ENCODE results near the gene TNNT1. TPM values are rescaled to one million over a fixed set of nuclear protein-coding genes. Genes with fewer than 3 reads are reported as not detected.

TNNT1 gene
- total RNA-seq, 1 donor from 2014 or later: not detected

DNA sequence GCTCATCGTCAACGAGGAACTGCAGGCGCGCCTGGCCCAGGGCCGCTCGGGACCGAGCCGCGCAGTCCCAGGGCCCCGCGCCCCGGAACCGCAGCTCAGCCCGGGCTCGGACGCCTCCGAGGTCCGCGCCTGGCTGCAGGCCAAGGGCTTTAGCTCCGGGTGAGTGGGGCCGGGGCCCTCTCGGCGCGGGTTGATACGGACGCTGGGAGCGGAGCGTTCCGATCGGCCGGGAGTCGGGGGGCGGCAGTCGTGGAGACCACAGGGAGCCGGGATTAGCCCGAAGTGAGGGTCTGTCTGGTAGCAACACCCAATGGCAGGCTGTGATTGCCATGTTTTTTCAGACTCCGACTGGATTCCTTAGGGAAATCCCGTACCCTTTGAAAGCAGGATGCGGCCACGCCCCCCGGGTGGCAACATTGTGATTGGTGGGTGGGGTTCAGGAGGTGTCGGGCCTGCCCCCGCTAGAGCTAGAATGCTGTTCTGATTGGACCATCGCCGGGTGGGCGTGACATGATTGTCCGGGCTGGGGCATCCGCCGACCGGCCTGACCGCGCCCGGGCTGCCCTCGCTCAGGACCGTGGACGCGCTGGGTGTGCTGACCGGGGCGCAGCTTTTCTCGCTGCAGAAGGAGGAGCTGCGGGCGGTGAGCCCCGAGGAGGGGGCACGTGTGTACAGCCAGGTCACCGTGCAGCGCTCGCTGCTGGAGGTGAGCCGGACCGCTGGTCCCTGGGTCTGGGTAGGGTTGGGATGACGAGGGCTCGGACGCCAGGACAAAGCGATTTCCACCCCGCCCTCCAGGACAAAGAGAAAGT lies 62.1 kb downstream of the TNNT1 start:
- peak; percentile 95 for DNase-seq (ENCODE audit: extremely low spot score, unreplicated experiment)
- Mint-ChIP-seq H3K9me3 (ENCODE audit: unreplicated experiment) (no peaks in the 10 kb centered on the region), H3K36me3 (ENCODE audit: unreplicated experiment) (peaks cover 7% of the 10 kb centered on the region), H3K27me3 (ENCODE audit: unreplicated experiment) (peaks cover 31% of the 10 kb centered on the region), H3K4me3 (ENCODE audit: unreplicated experiment) (peak overlapping the region; percentile 86), H3K4me1 (ENCODE audit: unreplicated experiment) (peaks cover 32% of the 10 kb centered on the region), H3K27ac (ENCODE audit: unreplicated experiment) (peak overlapping the region; percentile 81)
- TF ChIP-seq, protein P1, sequence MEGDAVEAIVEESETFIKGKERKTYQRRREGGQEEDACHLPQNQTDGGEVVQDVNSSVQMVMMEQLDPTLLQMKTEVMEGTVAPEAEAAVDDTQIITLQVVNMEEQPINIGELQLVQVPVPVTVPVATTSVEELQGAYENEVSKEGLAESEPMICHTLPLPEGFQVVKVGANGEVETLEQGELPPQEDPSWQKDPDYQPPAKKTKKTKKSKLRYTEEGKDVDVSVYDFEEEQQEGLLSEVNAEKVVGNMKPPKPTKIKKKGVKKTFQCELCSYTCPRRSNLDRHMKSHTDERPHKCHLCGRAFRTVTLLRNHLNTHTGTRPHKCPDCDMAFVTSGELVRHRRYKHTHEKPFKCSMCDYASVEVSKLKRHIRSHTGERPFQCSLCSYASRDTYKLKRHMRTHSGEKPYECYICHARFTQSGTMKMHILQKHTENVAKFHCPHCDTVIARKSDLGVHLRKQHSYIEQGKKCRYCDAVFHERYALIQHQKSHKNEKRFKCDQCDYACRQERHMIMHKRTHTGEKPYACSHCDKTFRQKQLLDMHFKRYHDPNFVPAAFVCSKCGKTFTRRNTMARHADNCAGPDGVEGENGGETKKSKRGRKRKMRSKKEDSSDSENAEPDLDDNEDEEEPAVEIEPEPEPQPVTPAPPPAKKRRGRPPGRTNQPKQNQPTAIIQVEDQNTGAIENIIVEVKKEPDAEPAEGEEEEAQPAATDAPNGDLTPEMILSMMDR (IDR thresholded peaks at IDR 0.05): no peak

DNA sequence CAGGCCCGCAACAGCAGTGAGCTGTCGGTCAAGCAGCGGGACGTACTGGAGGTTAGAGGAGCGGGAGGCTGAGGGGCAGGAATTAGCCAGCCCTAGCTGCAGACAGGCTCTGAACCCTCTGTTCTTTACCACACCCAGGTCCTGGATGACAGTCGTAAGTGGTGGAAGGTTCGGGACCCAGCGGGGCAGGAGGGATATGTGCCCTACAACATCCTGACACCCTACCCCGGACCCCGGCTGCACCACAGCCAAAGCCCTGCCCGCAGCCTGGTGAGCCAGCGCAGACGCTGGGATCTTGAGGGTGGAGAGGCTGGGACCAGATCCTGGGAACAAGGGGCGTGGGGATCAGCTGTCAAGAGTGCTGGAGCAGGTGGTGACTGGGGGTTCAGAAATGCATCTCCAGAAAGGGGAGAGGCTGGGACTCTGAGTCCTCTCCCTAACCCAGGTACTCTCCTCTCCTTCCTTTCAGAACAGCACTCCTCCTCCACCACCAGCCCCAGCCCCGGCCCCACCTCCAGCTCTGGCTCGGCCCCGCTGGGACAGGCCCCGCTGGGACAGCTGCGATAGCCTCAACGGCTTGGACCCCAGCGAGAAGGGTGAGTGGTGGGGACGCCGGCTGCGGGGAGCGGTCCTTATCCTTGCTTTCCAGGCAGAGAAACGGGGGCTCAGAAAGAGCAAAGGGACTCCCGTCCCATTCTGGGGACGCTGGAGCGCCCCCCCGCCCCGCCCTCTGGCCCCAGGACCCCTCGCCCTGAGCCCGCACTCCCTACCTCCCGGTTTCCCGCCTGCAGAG lies 62.9 kb downstream of the TNNT1 start:
- H3K27ac Mint-ChIP-seq (ENCODE audit: unreplicated experiment): no peak overlapping the region
- H3K36me3 Mint-ChIP-seq (ENCODE audit: unreplicated experiment): peaks cover 7% of the 10 kb centered on the region
- H3K4me3 Mint-ChIP-seq (ENCODE audit: unreplicated experiment): peak overlapping the region; percentile 10
- peaks cover 36% of the 10 kb centered on the region for H3K4me1 Mint-ChIP-seq (ENCODE audit: unreplicated experiment)
- TF ChIP-seq, protein P1 (IDR thresholded peaks at IDR 0.05): no peak
- no peak for DNase-seq (ENCODE audit: extremely low spot score, unreplicated experiment)
- peaks cover 33% of the 10 kb centered on the region for H3K27me3 Mint-ChIP-seq (ENCODE audit: unreplicated experiment)
- no peaks in the 10 kb centered on the region for H3K9me3 Mint-ChIP-seq (ENCODE audit: unreplicated experiment)

DNA sequence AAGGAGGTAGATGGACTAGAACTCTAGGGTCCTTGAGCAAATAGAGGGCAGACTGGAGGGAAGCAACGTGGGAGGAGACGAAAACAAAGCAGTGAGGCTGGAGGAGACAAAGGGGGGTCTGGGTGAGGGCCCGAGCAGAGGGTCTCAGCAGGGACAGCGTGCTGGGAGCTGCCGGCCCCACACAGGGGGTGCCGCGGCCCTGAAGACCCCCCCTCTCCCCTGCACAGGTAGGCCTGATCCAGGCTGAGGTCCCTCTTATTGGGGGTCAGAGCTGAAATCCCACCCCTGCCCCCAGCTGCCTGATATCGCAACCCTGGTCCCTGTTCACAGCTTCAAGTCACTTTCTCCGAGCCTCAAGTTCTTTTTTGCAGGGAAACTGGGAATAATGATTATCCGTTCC lies 64.6 kb downstream of the TNNT1 start:
- Mint-ChIP-seq H3K27me3 (ENCODE audit: unreplicated experiment) (peaks cover 49% of the 10 kb centered on the region), H3K4me3 (ENCODE audit: unreplicated experiment) (no peak overlapping the region), H3K36me3 (ENCODE audit: unreplicated experiment) (peaks cover under 1% of the 10 kb centered on the region), H3K4me1 (ENCODE audit: unreplicated experiment) (peaks cover 44% of the 10 kb centered on the region), H3K9me3 (ENCODE audit: unreplicated experiment) (no peaks in the 10 kb centered on the region), H3K27ac (ENCODE audit: unreplicated experiment) (no peak overlapping the region)
- TF ChIP-seq, protein P1 (IDR thresholded peaks at IDR 0.05): no peak
- DNase-seq (ENCODE audit: extremely low spot score, unreplicated experiment): no peak

DNA sequence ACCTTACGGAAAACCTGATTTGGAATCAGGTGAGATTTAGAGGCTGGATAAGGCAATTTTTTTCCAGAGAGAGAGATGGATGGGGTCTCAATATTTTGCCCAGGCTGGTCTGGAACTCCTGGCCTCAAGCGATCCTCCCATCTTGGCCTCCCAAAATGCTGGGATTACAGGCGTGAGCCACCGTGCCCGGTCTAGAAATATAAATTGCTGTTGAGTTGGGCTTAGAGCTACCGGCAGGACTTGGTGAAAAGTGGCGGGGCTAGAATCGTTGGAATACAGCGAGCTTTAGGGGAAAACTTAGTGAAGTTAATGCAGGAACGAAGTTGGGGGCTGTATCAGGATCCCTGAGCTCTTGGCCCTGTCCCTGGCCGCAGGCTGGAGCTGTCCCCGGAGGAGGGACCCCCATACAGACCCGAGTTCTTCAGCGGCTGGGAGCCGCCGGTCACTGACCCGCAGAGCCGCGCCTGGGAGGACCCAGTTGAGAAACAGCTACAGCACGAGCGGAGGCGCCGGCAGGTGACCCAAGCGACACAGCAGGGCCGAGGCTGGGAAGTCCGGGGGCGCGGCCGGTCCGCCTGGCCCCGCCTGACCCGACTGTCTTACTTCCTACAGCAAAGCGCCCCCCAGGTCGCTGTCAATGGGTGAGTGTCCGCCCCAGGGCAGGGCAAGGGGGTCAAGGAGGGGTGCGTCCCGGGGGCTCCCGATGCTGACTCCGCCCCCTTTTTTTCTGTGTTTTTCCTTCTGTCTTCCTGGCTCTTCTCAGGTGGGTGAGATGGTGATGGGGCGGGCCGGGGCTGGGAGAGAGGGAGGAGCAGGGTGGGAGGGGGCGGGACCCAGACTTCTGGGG lies 65.8 kb downstream of the TNNT1 start:
- Mint-ChIP-seq H3K4me3 (ENCODE audit: unreplicated experiment) (no peak overlapping the region), H3K27me3 (ENCODE audit: unreplicated experiment) (peaks cover 56% of the 10 kb centered on the region), H3K9me3 (ENCODE audit: unreplicated experiment) (no peaks in the 10 kb centered on the region), H3K4me1 (ENCODE audit: unreplicated experiment) (peaks cover 34% of the 10 kb centered on the region), H3K27ac (ENCODE audit: unreplicated experiment) (no peak overlapping the region), H3K36me3 (ENCODE audit: unreplicated experiment) (no peaks in the 10 kb centered on the region)
- no peak for DNase-seq (ENCODE audit: extremely low spot score, unreplicated experiment)
- TF ChIP-seq, protein P1 (IDR thresholded peaks at IDR 0.05): no peak

Small RNAs within 50 kb of the gene (microRNA-seq; reads per million reads assigned to microRNA genes)
- not detected for gene MIR7975 (ENCODE audit: unreplicated experiment)

Other genes with a start within 250 kb of the TNNT1 start
- gene NCR1, start 243.1 kb downstream of the TNNT1 start, total RNA-seq: not detected in 2 replicates
- not detected in 2 replicates for gene NLRP7, start 201.7 kb downstream of the TNNT1 start, total RNA-seq
- 13.6 and 16.9 TPM in 2 replicates for gene NLRP2, start 182.8 kb downstream of the TNNT1 start, total RNA-seq
- gene GP6, start 110.9 kb downstream of the TNNT1 start, total RNA-seq: 0.32 TPM in 1 of 2 replicates, not detected in the other
- 13.0 and 15.1 TPM in 2 replicates for gene RDH13, start 86.1 kb downstream of the TNNT1 start, total RNA-seq
- gene EPS8L1, start 73.3 kb downstream of the TNNT1 start, total RNA-seq: 4.5 and 7.0 TPM in 2 replicates
- gene PPP1R12C, start 31.6 kb downstream of the TNNT1 start, total RNA-seq: 123 and 135 TPM in 2 replicates
- gene TNNI3, start 8.5 kb upstream of the TNNT1 start, total RNA-seq: 0.57 TPM in 1 of 2 replicates, not detected in the other
- gene DNAAF3, start 17.4 kb upstream of the TNNT1 start, total RNA-seq: 1.5 and 2.1 TPM in 2 replicates
- gene SYT5, start 31.1 kb upstream of the TNNT1 start, total RNA-seq: not detected in 2 replicates
- 0.31 TPM in 1 of 2 replicates, not detected in the other for gene PTPRH, start 60.3 kb upstream of the TNNT1 start, total RNA-seq
- gene TMEM86B, start 79.6 kb upstream of the TNNT1 start, total RNA-seq: 2.9 and 3.2 TPM in 2 replicates
- gene PPP6R1, start 109.8 kb upstream of the TNNT1 start, total RNA-seq: 63.0 and 67.1 TPM in 2 replicates
- 29.8 and 33.2 TPM in 2 replicates for gene HSPBP1, start 130.9 kb upstream of the TNNT1 start, total RNA-seq
- 18.0 and 23.9 TPM in 2 replicates for gene BRSK1, start 134.8 kb upstream of the TNNT1 start, total RNA-seq
- gene TMEM150B, start 176.1 kb upstream of the TNNT1 start, total RNA-seq: not detected in 2 replicates
- gene KMT5C, start 190.7 kb upstream of the TNNT1 start, total RNA-seq: 12.4 and 18.6 TPM in 2 replicates
- gene COX6B2, start 205.5 kb upstream of the TNNT1 start, total RNA-seq: not detected in 2 replicates
- not detected in 2 replicates for gene GARIN5B, start 214.1 kb upstream of the TNNT1 start, total RNA-seq
- gene IL11, start 221.3 kb upstream of the TNNT1 start, total RNA-seq: 0.91 and 1.0 TPM in 2 replicates
- gene TMEM190, start 227.6 kb upstream of the TNNT1 start, total RNA-seq: not detected in 2 replicates
- 0.70 and 1.1 TPM in 2 replicates for gene TMEM238, start 235.1 kb upstream of the TNNT1 start, total RNA-seq
- 1,845 and 2,000 TPM in 2 replicates for gene RPL28, start 236.7 kb upstream of the TNNT1 start, total RNA-seq

All from osteocyte (in vitro differentiated cells).